Activated CD4-positive, alpha-beta T cell treated with anti-CD3 and anti-CD28 coated beads for 4 hours (primary cell): ENCODE measurements around the gene NOX3.

Experiments used
- DNase-seq, 2 donors: peaks; one replicate each; pipeline ENCODE4 v3.0.0-alpha.2; 2020

NOX3 gene

GRCh38 chr6:155432293-155432692 is 23.3 kb downstream of the NOX3 start:
- no peak for DNase-seq

DNA sequence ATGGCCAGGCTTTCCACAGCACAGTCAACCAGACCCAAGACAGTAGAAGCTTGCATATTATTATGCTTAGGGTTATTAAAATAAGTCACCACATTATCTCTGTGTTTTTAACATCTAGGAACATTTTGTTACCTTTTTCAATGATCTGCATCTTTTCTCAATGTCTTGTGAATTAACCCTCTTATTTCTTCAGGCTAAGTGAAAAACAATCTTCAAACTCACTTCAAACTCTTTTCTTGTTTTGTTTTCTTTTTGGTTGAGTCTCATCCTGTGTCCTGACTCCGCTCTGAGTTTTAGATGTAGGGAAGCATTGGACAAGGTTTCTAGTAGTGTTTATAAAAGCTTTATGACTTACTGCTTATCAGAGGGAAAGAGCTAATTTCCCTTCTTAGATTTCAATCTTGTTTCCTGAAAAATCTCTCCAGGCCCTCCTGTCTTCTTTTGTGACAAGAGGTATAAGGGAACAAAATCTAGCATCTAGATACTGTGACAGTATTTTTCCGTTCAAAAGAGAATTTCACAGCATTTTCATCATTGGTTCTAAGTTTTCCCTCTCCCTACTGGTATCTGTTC is 26.2 kb downstream of the NOX3 start:
- no peak for DNase-seq

GRCh38 chr6:155426408-155426945 is 29.2 kb downstream of the NOX3 start:
- no peak for DNase-seq

- DNase-seq: no peak
Observed at GRCh38 chr6:155424181-155424580, 31.5 kb downstream of the NOX3 start.

GRCh38 chr6:155422635-155423034 is 33.0 kb downstream of the NOX3 start:
- DNase-seq: no peak

GRCh38 chr6:155420492-155420891 is 35.1 kb downstream of the NOX3 start:
- DNase-seq: no peak

DNA sequence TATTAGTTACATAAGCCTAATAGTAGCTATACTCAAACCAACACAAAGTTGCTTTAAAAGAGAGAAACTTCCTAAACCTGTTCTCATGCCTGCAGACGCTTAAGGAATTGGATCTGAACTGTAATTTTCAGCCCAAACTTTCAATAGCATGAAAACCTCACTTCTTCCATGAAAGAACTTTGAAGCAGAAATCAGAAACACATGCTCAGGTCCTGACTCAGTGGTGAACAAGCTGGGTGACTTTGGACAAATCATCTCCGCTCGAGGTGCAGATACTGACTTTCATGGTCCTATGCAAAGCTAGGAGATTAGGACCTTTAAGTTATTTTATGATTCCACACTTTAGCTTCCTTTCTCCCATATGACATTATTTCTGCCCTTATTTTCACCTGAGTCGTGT is 36.5 kb downstream of the NOX3 start:
- no peak for DNase-seq

GRCh38 chr6:155418017-155418761 is 37.5 kb downstream of the NOX3 start:
- peak; percentile 76 to 79 for DNase-seq

GRCh38 chr6:155417454-155417853 is 38.2 kb downstream of the NOX3 start:
- DNase-seq: no peak

GRCh38 chr6:155415953-155416352 is 39.7 kb downstream of the NOX3 start:
- DNase-seq: no peak

- DNase-seq: no peak
Observed at GRCh38 chr6:155414049-155414448, 41.6 kb downstream of the NOX3 start.

DNA sequence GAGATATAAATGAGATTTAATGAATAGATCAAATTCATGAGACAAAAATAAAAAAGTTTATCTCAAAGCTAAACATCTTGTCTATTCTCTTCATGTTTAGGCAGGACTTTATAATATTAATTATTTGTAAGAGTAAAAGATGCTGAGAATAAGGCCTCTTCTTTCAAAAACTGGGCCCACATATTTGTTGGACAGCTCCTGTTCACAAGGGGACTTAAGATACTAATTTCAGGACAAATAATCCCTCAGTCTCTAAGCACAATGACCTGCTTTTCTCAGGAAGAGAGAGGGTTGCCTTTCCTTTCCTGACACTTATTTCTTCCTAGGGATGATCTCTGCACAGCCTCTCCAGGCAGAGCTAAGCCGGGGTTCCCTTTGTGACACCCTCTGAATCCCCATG is 43.3 kb downstream of the NOX3 start:
- DNase-seq: no peak

DNA sequence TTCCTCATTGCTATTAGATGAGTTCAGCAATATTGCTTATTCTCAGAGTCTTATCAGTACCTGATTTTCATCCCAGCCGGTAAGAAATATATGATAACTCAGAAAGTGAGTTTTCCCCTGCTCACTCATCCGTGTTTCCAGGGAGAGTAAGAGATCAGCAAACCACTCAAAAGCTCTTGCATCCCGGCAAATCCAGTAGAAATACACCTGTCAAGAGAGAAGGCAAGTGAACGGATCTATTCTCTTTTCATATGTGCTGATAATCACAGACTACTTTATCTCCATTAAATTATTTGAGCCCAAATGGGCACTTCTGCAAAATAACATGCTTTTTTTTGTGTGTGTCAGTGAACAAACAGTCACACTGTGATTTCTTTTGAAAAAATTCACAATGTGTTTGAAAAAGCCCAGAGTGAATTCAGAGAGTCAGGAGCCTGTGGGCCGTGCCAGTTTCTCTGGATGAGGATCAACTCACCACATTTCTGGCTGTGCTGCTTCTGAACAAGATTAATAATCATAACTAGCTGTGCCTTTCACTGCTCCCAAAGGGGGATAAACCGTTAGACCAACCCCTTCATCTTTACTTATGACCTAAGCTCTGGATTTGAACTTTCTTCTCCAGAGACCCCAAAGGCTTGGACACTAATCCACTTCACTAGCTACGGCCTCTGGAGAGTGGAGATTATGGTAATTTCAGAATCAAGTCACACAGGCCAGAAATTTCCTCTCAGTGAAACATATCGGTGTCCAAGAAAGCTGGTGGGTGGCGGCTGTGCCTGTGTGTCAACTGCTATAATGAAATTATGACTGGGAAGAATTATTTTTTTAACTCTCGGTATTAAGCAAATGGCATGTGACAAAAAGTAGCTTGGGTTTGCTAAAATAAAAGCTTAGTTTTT is 44.2 kb downstream of the NOX3 start:
- DNase-seq: no peak

GRCh38 chr6:155409391-155409790 is 46.2 kb downstream of the NOX3 start:
- no peak for DNase-seq

GRCh38 chr6:155408981-155409380 is 46.7 kb downstream of the NOX3 start:
- no peak for DNase-seq

GRCh38 chr6:155408231-155408630 is 47.4 kb downstream of the NOX3 start:
- no peak for DNase-seq

DNA sequence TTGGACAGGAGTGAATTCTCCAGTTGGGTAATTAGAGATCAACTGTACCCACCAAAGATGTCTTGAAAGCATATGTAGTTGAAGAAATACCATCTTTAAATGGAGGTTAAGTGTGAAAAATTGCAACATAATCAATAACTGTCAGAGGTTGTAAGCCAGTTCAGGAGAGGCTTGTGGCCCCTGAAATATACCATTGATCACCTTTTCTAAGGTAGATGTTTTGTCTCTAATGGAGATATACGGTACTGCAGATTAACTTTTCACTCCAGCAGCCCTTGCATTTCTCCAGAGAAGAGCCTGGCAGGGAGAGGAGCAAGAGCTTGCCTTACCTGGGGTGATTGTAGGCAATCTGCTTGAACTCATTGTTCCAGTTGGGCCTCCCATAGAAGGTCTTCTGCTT is 48.8 kb downstream of the NOX3 start:
- DNase-seq: no peak

GRCh38 chr6:155404937-155405336 is 50.7 kb downstream of the NOX3 start:
- no peak for DNase-seq

GRCh38 chr6:155402656-155403304 is 52.9 kb downstream of the NOX3 start:
- no peak for DNase-seq

DNA sequence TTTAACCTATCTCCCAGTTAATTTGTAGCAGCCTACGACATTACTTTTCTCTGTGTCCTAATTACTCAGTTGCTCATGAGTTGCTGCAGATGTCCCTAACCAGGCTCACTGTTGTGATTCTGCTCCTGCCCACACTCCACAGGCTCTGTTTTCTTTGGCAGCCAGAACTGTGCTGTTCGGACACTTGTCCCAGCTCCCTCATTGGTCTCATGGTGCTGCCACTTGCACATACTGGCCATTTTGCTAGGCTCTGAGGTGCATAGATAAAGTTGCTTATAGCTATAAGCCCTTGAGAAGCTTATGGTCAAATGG is 55.0 kb downstream of the NOX3 start:
- DNase-seq: no peak

DNA sequence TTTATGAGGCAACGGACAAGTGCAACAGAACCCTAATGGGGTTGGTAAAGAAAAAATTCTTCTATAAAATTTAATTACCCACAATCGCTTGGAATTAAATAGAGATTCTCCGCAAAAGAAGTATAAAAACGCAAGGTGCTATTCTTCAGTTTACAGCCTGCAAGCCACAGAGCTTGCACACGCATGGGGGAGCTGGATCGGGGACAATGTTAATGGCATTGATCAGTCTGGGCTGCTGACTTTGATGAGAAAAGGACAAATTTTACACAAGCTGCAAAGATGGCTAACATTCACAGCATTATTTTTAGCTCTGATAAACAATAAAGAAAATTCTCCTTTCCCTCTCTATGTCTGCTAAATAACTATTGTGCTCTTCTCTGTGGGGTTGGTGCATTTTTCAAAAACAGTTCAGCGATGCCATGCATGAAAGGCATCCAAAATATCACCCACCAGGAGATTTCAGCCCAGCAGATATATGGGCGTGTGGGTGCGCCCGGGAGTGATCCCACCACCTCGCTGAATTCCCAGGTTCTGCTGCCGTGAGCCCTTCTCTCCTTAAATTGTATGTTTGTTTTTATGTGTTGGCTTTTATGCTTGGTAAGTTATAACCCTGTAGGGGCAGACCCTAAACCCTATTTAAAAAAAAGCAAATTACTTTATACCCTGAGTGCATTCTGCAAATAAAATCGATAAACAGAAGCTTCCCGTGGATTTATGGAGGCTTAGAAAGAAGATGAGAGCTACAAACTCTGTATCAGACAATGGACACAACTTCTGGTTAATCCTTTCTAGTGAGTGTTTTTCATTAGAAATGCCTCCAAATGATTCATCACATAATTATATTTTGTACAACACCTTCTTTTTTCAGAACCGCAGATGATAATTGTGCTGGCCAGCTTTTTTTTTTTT is 55.6 kb downstream of the NOX3 start:
- no peak for DNase-seq
